HepG2 (cell line): Measurements from ENCODE around the gene TGM1. TPM values are rescaled to one million over a fixed set of nuclear protein-coding genes. Genes with fewer than 3 reads are reported as not detected.
A peak's percentile ranks its signal among the peaks of the same experiment; 100 is the strongest.

Experiments used
- AGO2 ChIP-seq: fragments of 200-400 bp; formaldehyde crosslinking; optimal IDR thresholded peaks from 2 replicates; pipeline ENCODE3; 2017; ENCODE audit warnings: mild to moderate bottlenecking, low read depth, low read length, moderate library complexity
- CHD2 ChIP-seq: IDR thresholded peaks from 2 replicates; pipeline ENCODE4 v1.6.1; 2011; ENCODE audit warnings: low read depth, low read length, improper control_type of control experiment
- CREB1 ChIP-seq, 2 experiments: fragments of 450-650 bp in 1 of 2; IDR thresholded peaks; 2 replicates each; pipeline ENCODE4 v1.6.1; 2016 to 2017; ENCODE audit warnings: control low read depth in 1 of 2, mild to moderate bottlenecking in 1 of 2, missing compliant biosample characterization in 1 of 2, missing genetic modification characterization in 1 of 2
- DMAP1 ChIP-seq: IDR thresholded peaks from 2 replicates; pipeline ENCODE4 v1.6.1; 2016
- HOXA7 ChIP-seq: sonication (generic); formaldehyde crosslinking; IDR thresholded peaks from 2 replicates; pipeline ENCODE4 v1.8.1; 2022; ENCODE audit warnings: mild to moderate bottlenecking, missing genetic modification reagents, moderate library complexity
- PAWR ChIP-seq: sonication (generic); formaldehyde crosslinking; IDR thresholded peaks from 2 replicates; pipeline ENCODE4 v1.4.0; 2020; ENCODE audit warnings: missing genetic modification reagents, mild to moderate bottlenecking, borderline replicate concordance
- PRMT3 ChIP-seq: sonication (generic); formaldehyde crosslinking; IDR thresholded peaks from 2 replicates; pipeline ENCODE4 v1.8.1; 2022; ENCODE audit warnings: low read depth, mild to moderate bottlenecking, moderate library complexity, missing genetic modification reagents, borderline replicate concordance
- SATB2 ChIP-seq: sonication (generic); formaldehyde crosslinking; IDR thresholded peaks from 2 replicates; pipeline ENCODE4 v1.5.0; 2020; ENCODE audit warnings: missing genetic modification reagents
- SNRNP70 ChIP-seq: fragments of 200-400 bp; formaldehyde crosslinking; IDR thresholded peaks from 2 replicates; pipeline ENCODE4 v1.6.1; 2017; ENCODE audit warnings: mild to moderate bottlenecking, low read depth, low read length, moderate library complexity
- TAF15 ChIP-seq: fragments of 200-400 bp; formaldehyde crosslinking; IDR thresholded peaks from one replicate; pipeline ENCODE4 v1.6.1; 2018; ENCODE audit warnings: mild to moderate bottlenecking, low read depth, low read length; ENCODE audit not compliant: poor library complexity, severe bottlenecking
- TCF7L2 ChIP-seq: IDR thresholded peaks from 2 replicates; pipeline ENCODE4 v1.6.1; 2011; ENCODE audit warnings: mild to moderate bottlenecking, low read depth, low read length, moderate library complexity
- TEAD3 ChIP-seq: optimal IDR thresholded peaks from 2 replicates; pipeline ENCODE3; 2016; ENCODE audit warnings: borderline replicate concordance
- ZBED4 ChIP-seq: sonication (generic); formaldehyde crosslinking; IDR thresholded peaks from 2 replicates; pipeline ENCODE4 v1.4.0; 2020; ENCODE audit warnings: missing genetic modification reagents, borderline replicate concordance
- ZBTB20 ChIP-seq: sonication (generic); formaldehyde crosslinking; IDR thresholded peaks from 2 replicates; pipeline ENCODE4 v1.8.1; 2023; ENCODE audit warnings: missing genetic modification reagents, low read depth, mild to moderate bottlenecking, borderline replicate concordance
- ZNF180 ChIP-seq: sonication (generic); formaldehyde crosslinking; IDR thresholded peaks from 2 replicates; pipeline ENCODE4 v1.4.0; 2020; ENCODE audit warnings: low read depth, missing genetic modification reagents, borderline replicate concordance
- ZNF329 ChIP-seq: sonication (generic); formaldehyde crosslinking; IDR thresholded peaks from 2 replicates; pipeline ENCODE4 v1.9.0; 2021; ENCODE audit warnings: low read depth, mild to moderate bottlenecking, missing genetic modification reagents
- ZNF501 ChIP-seq: sonication (generic); formaldehyde crosslinking; IDR thresholded peaks from 2 replicates; pipeline ENCODE4 v1.5.1; 2020; ENCODE audit warnings: mild to moderate bottlenecking, moderate library complexity, missing genetic modification reagents
- polyA plus RNA-seq, 8 experiments: library from polyadenylated mRNA; depleted of rRNA in 3 of 8; stranded (reverse) in 7 of 8; unstranded in 1 of 8; fragments of >200 nt; fragmentation: Illumina TruSeq in 4 of 8; extraction: Trizol in 4 of 8; gene quantifications; 2 replicates each; pipeline versions ENCODE4 v1.2.1 to v1.2.3, GENCODE V29; 2011 to 2016; ENCODE audit warnings: low read depth in 4 of 8, missing spikeins in 1 of 8, mixed read lengths in 1 of 8; ENCODE audit not compliant: insufficient read depth in 1 of 8
- total RNA-seq, 5 experiments: library from RNA; depleted of rRNA; stranded (reverse); fragments of >200 nt; fragmentation: Illumina TruSeq; extraction: Trizol; gene quantifications; 2 replicates each; pipeline ENCODE4 v1.2.3, GENCODE V29; 2016; ENCODE audit warnings: low read depth in 1 of 5
- TF ChIP-seq, protein P1 (sequence below): sonication (generic); formaldehyde crosslinking; IDR thresholded peaks from 2 replicates; pipeline ENCODE4 v1.5.1; 2020; ENCODE audit warnings: missing genetic modification reagents, mild to moderate bottlenecking, borderline replicate concordance
- TF ChIP-seq, protein P2 (sequence below): sonication (generic); formaldehyde crosslinking; IDR thresholded peaks from 2 replicates; pipeline ENCODE4 v1.9.0; 2021; ENCODE audit warnings: missing genetic modification reagents, borderline replicate concordance

Gene TGM1
- total and polyA plus RNA-seq, 2 of the 13 experiments (the other 11 are each of a cell fraction or from before 2014, with no cell fraction given) = 3.2 to 10.6 TPM

- TF ChIP-seq ZBED4 (CRISPR knock-in tag) (0 out of 2 replicates have a peak, but pooled peaks have one; percentile 18), ZNF329 (CRISPR knock-in tag) (peak; percentile 49; the same call in 1 of the 2 replicates), ZNF180 (CRISPR knock-in tag) (no peak), ZBTB20 (peak; percentile 87; the same call in 1 of the 2 replicates), DMAP1 (CRISPR knock-in tag) (peak; percentile 58; the same call in 1 of the 2 replicates), SNRNP70 (no peak), CHD2 (0 out of 2 replicates have a peak, but pooled peaks have one; percentile 19), TCF7L2 (no peak), TAF15 (no peak), ZNF501 (CRISPR knock-in tag) (no peak; the same call in 1 of the 2 replicates), AGO2 (no peak), CREB1 (IDR thresholded peaks at IDR 0.05) (peak; percentile 27; the same call in 1 of the 2 replicates), CREB1 (CRISPR knock-in tag; IDR thresholded peaks at IDR 0.05) (no peak), PAWR (CRISPR knock-in tag) (no peak), HOXA7 (CRISPR knock-in tag) (no peak), TEAD3 (CRISPR knock-in tag) (peak; percentile 97), PRMT3 (CRISPR knock-in tag) (no peak), SATB2 (CRISPR knock-in tag) (no peak; the same call in 1 of the 2 replicates)
- TF ChIP-seq, protein P1, sequence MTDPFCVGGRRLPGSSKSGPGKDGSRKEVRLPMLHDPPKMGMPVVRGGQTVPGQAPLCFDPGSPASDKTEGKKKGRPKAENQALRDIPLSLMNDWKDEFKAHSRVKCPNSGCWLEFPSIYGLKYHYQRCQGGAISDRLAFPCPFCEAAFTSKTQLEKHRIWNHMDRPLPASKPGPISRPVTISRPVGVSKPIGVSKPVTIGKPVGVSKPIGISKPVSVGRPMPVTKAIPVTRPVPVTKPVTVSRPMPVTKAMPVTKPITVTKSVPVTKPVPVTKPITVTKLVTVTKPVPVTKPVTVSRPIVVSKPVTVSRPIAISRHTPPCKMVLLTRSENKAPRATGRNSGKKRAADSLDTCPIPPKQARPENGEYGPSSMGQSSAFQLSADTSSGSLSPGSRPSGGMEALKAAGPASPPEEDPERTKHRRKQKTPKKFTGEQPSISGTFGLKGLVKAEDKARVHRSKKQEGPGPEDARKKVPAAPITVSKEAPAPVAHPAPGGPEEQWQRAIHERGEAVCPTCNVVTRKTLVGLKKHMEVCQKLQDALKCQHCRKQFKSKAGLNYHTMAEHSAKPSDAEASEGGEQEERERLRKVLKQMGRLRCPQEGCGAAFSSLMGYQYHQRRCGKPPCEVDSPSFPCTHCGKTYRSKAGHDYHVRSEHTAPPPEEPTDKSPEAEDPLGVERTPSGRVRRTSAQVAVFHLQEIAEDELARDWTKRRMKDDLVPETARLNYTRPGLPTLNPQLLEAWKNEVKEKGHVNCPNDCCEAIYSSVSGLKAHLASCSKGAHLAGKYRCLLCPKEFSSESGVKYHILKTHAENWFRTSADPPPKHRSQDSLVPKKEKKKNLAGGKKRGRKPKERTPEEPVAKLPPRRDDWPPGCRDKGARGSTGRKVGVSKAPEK (CRISPR knock-in tag) = no peak
- TF ChIP-seq, protein P2, sequence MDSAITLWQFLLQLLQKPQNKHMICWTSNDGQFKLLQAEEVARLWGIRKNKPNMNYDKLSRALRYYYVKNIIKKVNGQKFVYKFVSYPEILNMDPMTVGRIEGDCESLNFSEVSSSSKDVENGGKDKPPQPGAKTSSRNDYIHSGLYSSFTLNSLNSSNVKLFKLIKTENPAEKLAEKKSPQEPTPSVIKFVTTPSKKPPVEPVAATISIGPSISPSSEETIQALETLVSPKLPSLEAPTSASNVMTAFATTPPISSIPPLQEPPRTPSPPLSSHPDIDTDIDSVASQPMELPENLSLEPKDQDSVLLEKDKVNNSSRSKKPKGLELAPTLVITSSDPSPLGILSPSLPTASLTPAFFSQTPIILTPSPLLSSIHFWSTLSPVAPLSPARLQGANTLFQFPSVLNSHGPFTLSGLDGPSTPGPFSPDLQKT (CRISPR knock-in tag) = no peak
Measured at GRCh38 chr14:24252289-24253124, 10.5 kb downstream of the TGM1 start (continued).
